ENCODE data around the gene CD8B2.
A peak's percentile ranks its signal among the peaks of the same experiment; 100 is the strongest.
"Not testable (repeated sequence)": the region's sequence is repeated elsewhere in the genome, so short reads cannot be mapped to it uniquely, and the experiment has no call there.

The CD8B2 gene

DNA sequence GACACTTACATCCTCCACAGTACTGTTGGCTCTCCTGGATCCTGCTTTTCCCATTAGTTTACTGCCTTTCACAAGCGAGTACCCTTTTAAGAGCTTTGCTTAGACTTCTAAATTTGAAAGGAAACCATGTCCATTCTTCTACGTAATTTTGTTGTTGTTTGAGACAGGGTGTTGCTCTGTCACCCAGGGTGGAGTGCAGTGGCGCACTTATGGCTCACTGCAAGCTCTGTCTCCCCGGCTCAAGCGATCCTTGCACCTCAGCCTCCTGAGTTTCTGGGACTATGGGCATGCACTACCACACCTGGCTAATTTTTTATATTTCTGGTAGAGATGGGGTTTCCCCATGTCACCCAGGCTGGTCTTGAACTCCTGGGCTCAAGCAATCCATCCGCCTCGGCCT is 24.8 kb downstream of the CD8B2 start:
- DNase-seq: not testable (repeated sequence)

- DNase-seq: not testable (repeated sequence)
These were observed 26.2 kb downstream of the CD8B2 start for GRCh38 chr2:106513391-106513790.

DNA sequence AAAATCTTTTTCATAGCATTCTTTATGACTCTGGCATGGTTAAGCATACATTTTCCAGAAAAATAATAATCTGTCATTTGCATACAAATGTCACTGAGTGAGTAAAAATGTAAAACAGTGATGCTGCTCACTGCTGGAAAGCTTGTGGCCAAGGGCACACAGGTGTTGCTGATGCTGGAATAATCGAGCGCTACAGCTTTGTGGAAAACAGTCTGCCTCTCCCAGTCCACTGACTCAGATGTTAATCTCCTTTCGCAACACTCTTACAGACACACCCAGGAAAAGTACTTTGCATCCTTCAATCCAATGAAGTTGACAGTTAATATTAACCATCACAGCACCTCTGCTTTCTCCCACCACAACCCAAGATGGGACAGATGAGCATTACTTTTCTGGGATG is 27.7 kb downstream of the CD8B2 start:
- not testable (repeated sequence) for DNase-seq

GRCh38 chr2:106516436-106516835 is 29.3 kb downstream of the CD8B2 start:
- DNase-seq: no peak

DNA sequence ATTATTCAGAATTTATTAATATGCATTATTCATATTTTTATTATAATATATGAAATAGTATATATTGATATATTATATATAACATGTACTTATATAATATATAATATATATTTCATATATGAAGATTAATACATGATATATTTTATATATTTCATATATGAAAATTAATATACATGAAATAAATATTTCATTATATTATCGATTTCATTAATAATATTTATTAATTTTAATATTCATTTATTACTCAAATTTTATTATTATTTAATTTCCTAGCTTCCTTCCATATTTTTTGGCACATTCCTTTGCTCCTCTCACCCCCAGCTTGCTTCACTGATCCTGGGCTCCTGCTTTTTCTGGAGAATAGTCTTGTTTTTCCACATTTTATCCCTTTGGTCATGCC is 29.7 kb downstream of the CD8B2 start:
- no peak for DNase-seq

- no peak for DNase-seq
These were observed 30.2 kb downstream of the CD8B2 start for GRCh38 chr2:106517329-106517728.

- no peak for DNase-seq
These were observed 32.6 kb downstream of the CD8B2 start for GRCh38 chr2:106519767-106520166.

GRCh38 chr2:106521016-106521415 is 33.9 kb downstream of the CD8B2 start:
- no peak for DNase-seq

- DNase-seq: no peak
These were observed 37.0 kb downstream of the CD8B2 start for GRCh38 chr2:106523976-106524665.

GRCh38 chr2:106530866-106531265 is 43.7 kb downstream of the CD8B2 start:
- DNase-seq: no peak

DNA sequence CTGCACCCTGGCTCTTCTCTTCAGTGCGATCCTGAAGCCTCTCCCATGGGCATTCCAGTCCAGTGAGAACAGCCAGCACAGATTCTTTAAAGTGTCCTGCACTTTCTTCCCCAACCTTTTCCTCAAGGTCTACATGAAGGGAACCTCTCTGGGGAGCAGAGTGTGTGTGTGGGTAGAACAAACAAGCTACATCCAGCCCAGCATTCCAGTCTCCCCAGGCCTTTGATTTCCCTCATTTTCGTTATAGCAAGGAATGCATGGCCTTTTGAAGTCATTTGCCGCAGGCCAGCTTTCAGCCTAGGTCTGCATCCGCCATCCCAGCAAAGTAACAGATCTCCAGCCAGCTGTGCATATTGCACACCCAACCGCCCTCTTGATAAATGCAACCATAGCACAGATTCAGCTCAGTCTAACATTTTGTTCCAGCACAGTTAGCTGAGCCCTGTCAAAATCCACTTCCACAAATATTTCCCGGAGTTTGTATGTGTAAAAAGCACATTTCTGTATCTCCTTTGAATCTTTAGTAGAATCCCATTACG is 44.6 kb downstream of the CD8B2 start:
- DNase-seq: no peak

GRCh38 chr2:106532236-106532635 is 45.1 kb downstream of the CD8B2 start:
- no peak for DNase-seq

GRCh38 chr2:106534471-106534870 is 47.3 kb downstream of the CD8B2 start:
- DNase-seq: no peak

GRCh38 chr2:106536490-106536889 is 49.3 kb downstream of the CD8B2 start:
- no peak for DNase-seq

- peak in 1 of 56 donors; percentile 8 for DNase-seq
These were observed 49.9 kb downstream of the CD8B2 start for GRCh38 chr2:106537047-106537446.

DNA sequence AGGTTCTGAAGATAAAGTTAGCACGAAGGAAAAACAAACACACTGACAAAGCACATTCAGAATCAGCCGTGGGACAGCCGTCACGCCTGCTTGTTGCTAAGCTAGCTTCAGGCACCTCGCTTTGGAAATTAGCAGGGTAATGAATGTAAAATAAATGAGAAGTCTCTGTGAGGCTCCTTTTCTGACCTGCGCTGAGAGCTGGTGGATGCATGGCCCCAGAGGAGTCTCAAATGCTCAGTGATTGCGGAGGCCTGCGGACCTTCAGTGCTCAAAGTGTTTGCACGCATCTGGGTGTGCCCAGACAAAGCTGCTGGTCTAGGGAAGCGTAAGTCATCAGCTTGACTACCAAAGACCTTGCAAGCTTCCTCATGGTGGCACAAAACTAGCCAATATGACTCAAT is 50.6 kb downstream of the CD8B2 start:
- no peak for DNase-seq

DNA sequence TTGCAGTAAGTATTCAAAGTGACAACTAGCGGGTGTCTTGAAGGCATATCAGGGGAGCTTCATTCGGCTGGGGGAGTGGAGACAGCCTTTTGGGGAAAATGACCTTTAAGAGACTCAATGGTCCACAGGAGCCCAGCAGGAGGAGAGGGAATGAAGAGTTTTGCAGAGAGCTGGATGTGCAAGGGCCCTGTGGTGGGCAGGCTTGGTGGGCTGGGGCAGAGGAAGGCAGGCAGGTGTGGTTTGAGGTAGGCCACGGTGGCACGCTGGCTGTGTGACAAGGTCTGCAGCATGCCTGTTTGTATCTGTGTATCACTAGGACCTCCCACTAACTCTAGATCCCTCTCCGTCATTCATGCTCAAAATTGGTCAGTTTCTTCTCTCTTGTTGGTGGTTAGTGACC is 53.7 kb downstream of the CD8B2 start:
- DNase-seq: no peak

GRCh38 chr2:106541333-106541732 is 54.2 kb downstream of the CD8B2 start:
- DNase-seq: no peak

GRCh38 chr2:106542746-106543359 is 55.7 kb downstream of the CD8B2 start:
- DNase-seq: peak in 36 of 56 donors; percentile 2 to 72 (median 16)

- no peak for DNase-seq
These were observed 57.8 kb downstream of the CD8B2 start for GRCh38 chr2:106545007-106545406.

GRCh38 chr2:106546391-106546990 is 59.3 kb downstream of the CD8B2 start:
- no peak for DNase-seq

DNA sequence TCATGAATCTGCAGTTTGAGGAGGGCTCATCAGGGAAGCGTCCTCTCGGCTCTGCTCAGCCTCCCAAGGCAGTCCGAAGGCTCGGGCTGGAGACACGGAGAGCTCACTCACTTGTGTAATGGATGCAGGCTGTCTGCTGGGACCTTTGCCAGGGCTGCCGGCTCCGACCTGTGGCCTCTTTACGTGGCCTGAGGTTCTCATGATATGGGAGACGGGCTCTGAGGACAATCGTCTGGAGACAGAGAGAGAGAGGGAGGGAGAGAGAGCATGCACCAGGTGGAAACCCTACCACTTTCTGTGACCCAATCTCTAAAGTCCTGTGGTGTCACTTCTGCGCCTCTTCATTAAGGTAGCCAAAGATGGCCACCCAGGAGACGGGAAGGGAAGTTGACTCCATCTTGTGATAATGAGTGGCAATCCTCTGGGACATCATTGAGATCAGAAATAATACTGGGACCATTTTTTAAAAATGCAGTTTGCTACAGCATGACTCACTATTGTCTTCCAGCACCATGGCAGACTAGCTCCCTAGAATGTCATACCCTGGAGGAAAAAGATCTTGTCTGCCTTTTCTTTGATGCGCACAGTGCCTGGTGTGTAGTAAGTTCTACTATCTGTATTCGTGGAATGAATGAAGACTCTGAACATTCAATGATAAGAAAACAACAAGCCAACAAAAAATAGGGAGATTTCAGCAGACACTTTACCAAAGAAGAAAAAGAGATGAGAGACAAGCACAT is 60.2 kb downstream of the CD8B2 start:
- no peak for DNase-seq

Measured in amygdala (tissue), 56 donors.